ENCODE data around the gene KIAA1328.
"Not testable (repeated sequence)": the region's sequence is repeated elsewhere in the genome, so short reads cannot be mapped to it uniquely, and the experiment has no call there.

Gene KIAA1328

DNA sequence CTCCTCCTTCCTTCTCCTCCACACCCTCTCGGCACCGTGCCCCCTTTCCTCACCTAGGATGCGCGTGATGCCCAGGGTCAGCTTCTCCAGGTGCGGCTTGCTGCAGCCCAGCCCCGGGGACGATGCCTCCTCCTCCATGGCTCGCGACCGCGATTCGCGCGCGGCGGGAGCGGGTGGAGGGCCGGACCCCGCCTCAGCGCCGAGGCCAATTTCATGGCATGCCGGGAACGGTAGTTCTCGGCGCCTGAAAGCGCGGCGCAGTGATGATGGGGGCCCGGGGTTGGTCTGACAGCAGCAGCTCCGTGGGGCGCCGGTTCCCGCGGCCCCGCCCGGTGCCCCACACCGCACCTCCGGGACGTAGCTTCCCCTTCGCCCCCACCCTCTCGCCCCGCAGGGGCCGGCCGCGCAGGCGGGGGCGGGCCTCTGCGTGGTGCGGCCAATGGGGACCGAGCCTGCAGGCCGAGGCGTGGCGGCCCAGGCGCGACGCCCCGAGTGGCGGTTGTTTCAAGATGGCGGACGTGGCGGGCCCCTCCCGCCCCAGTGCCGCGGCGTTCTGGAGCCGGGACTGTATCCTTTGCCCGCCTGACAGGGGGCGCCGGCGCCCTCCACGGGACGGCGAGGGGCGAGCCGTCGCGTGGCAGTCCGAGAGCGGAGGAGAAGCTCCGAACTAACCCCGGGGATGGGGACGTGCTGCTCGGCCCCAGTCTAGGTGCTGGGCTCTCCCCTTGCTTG, at the start of gene KIAA1328, which contains the start of gene TPGS2:
Gene KIAA1328 (plus strand): TSS at position 498 of the 732 bp plus-strand sequence. CDS start 12 bp downstream, at position 510.
Gene TPGS2 (minus strand): TSS at position 373 of the 732 bp plus-strand sequence. CDS start 235 bp downstream, at position 138.
- FAIRE-seq: peak; percentile 83
- peak; percentile 81 for DNase-seq (ENCODE audit: insufficient read length, low spot score)

DNA sequence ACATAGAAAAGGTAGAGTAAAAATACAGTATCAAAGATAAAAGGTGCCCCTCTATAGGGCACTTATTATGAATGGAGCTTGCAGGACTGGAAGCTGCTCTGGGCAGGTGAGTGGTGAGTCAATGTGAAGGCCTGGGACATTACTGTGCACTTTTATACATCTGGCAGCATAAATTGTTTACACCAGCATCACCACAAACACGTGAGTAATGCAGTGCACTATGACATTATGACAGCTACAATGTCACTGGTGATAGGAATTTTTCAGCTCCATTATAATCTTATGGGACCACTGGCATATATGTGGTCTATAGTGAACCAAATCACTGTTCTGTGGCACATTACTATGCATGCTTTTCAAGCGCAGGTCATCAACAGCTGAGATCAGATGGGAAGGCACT, 48.2 kb upstream of the KIAA1328 start:
- FAIRE-seq (no peak), DNase-seq (ENCODE audit: insufficient read length, low spot score) (no peak)

DNA sequence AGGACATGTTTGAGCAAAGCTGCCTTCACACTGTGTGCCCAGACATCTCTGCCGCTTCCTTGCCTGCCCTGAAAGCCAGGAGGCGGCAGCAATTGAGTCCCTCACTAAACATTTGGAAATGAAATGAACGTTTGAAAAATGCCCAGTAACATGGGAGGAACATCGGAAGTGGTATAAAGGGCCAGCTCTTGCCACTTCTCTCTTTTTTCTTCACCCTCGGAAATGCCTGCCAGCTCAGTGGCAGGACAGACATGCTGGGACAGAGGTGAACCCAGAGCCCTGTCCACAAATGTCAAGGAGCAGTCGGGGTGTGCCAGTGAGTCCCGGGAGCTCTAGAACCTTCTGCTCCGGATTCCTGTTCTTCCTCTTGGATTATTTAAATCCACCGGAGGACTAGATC, 46.2 kb upstream of the KIAA1328 start:
- DNase-seq (ENCODE audit: insufficient read length, low spot score) (no peak), FAIRE-seq (no peak)

DNA sequence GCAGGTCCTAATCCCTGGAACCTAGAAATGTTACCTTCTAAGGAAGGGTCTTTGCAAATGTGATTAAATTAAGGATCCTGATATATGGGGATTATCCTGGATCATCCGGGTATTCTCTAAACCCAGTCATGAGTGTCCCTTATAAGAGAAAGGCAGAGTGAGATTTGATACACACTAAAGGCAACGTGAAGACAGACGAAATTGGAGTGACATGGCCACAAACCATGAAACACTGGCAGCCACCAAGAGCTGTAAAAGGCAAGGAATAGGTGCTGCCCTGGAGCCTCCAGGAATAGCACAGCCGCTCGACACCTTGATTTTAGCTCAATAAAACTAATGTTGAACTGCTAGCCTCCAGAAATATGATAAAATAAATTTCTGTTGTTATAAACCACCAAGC, 45.1 kb upstream of the KIAA1328 start:
- no peak for FAIRE-seq
- DNase-seq (ENCODE audit: insufficient read length, low spot score): no peak

DNA sequence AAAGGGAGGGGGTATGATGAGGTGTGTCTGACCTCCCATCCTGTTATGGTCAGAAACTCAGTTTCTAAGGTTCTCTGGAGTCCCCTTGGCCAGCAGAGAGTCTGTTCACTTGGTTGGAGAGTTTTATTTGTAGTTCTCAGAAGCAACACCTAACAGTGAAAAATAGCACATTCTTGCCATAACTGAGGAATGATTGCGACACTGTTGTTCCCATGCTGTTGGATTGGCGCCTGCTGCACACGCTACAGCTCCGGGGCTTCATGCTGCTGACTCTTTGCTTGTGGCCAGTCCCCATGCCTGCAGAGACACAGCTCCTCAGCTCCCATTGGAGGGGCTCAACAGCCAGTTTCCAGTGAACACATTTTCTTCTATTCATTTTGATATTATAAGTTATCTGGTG, 42.2 kb upstream of the KIAA1328 start:
- FAIRE-seq (no peak), DNase-seq (ENCODE audit: insufficient read length, low spot score) (no peak)

DNA sequence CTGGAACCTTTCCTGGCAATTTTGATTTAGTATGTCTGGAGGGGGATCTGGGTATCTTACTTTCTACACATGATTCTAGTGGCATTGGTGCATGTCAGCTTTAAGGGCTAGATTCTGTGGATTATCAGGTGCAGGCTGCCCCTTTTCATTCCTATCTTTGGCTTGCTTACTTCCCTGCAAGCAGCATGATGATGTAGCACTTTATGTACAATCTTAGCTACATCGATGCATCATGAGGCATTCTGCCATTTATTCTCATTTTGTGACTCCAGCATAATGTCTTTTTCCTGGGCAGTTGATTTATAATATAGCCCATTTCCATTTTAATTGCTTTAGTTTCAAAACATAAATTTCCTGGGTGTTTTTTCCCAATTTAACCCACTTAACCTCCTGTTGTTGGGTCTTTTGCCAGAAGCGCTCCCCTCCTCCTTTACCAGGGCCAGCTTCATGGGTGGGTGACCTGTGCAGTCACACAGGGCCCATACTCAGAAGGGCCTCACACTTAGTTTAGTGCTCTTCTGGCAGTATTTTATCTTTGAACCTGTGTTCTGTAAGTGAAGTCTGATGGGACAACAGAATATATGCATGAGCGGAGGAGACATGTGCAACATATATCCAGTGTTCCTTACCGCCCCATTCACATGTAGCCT, 36.2 kb upstream of the KIAA1328 start:
- no peak for DNase-seq (ENCODE audit: insufficient read length, low spot score)
- FAIRE-seq: no peak

DNA sequence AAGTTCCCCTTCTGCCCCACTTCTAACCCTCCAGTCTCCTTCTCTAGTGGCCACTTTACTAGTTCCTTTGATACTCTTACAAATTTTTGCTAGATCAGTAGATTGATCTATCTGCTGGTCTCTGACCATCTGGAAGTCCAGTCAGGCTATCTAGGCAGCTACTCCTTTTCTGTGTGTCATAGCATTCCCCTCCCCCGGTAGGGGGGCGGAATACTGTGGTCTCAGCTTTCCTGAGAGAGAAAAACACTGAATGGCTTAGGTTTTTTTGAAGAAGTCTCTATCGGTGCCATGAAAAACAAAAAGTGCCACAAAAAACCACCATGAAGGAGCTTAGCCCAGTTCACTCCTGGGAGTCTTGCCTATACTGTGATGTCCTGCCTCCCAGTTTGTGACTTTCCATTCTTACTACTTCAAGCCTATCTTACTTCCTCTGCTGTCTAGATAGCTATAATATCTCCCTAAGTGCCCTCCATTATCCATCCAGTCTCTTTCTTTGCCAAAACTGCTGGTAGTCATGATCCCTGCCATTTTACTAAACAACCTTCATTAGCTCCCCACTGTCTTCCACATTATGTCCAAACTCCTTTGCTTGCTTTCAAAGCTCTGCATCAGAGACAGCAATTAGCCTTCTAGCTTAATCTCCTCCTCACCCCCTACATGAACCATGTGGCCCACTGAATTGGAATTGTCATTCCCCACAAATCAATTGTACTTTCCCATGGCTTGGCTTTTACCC, 30.0 kb upstream of the KIAA1328 start:
- FAIRE-seq: no peak
- DNase-seq (ENCODE audit: insufficient read length, low spot score): no peak

DNA sequence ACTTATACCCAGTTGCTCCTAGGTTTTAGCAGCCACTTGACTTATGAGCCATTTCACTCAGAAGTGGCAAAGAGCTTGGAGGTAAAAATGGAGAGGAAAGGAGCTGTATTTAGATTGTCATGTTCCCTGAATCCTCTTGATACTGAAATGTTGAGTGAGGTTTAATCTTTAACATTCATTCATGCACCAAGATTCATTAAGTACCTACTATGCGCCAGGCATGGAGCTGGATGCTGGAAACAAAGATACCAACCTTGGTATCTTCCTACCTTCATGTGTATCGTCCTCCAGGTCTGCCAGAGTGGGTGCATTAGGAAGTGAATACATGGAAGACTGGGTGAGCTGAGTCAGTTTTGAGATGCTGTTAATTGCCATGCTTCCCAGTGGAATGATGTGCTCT, 23.8 kb upstream of the KIAA1328 start:
- DNase-seq (ENCODE audit: insufficient read length, low spot score): no peak
- FAIRE-seq: no peak

DNA sequence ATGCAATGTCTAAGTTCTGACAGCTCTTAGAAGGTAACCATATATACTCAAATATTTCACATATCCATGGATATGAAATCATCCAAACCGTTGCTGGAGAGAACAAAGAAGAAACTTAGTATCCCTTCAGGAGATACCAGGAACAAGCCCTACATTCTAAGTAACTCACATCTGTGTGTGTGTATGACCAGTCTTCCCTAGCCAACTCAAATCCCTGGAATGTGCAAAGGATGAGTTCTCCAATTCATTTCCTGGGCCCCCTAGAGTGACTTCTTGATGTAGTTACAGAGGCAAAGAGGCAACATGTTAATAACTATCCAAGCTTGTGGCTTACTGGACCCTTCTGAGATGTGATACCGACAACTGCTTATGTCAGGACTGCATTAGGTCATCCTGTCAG, 20.2 kb upstream of the KIAA1328 start:
- FAIRE-seq: no peak
- no peak for DNase-seq (ENCODE audit: insufficient read length, low spot score)

DNA sequence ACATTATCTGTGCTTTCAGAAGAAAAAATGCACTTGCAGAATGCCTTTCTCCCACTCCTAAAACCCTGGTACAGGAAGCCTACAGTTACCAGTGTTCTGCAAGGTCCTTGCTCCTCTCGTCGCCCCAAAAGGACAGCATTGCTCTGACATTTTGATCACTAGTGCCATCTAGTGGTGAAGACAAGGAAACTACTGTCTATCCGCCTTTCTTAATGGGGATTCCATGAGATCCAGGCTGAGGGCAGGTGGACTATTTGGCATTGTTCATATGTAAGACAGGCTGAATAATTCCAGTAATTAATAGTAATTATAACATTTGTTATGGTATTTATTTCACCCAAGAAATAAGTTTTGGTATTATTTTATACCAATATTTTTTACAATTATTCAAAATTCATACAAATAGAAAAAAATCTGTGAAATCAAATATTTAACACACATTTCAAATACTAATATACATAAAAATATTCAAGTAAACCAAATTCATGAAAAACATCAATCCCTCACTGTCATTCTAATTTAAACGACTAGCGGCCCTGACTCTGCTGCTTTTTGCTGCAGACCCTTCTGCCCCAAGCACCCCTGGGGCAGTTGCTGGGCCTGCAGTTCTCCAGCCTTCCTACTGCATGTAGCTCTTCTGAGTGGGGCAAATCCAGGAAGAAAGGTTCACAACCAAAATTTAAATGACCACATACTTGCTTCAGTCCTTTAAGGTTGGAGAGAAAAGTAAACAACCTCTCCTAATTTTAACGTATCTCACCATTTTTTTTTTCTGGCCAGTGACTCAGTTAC, 19.1 kb upstream of the KIAA1328 start:
- peak; percentile 57 for DNase-seq (ENCODE audit: insufficient read length, low spot score)

DNA sequence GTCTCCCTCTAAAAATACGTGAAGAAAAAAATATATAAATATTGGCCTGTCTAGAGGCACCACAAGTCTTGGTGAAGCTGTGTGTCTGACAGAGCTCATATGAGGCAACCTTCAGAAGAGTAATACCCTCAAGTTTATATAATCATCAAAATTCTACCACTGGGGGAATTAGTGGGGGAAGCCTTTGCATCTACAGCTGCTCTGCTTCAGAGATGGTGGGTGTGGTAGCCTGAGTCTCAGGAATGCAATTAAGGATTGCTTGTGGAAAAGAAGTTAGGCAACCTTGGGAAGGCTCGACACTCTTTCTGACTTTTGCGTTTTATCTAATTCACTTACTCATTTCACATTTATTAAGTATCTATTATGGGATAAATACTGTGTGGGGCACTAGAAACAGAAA, 17.5 kb upstream of the KIAA1328 start:
- FAIRE-seq (no peak), DNase-seq (ENCODE audit: insufficient read length, low spot score) (no peak)

More for the DNA sequence above, 19.1 kb upstream of the KIAA1328 start:
- FAIRE-seq: peak; percentile 70

DNA sequence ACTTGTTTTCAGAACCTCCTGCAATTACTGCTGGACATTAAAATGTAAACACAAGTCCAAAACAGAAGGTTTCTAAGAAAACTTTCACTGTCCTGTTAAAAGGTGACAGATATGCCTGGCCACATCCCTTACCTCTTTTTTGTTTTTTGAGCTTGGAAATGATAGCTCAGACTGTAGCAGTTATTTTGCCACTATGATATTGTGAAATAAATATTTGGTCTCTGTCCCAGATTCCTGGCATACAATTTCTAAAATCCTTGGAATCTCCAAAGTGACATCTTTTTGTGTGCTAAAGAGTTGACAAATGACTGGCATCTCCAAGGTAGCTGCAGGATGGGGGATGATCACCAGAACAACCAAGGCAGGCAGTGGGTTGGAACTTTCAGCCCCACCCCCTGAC, 17.0 kb upstream of the KIAA1328 start:
- DNase-seq (ENCODE audit: insufficient read length, low spot score) (no peak), FAIRE-seq (no peak)

DNA sequence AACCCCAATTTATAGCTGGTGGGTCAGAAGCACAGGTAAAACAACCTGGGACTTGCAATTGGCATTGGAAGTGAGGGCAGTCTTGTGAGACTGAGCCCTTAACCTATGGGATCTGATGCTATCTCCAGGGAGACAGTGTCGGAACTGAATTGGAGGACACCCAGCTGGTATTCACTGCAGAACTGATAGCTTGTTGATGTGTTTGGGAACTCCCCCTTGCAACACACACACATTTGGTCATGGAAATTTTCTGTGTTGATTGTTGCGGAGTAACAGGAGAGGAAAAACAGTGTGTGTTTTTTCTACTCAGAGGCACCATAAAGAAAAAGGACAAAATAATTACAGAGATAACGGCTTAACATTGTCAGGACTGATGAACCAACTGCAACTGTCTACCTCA, 16.2 kb upstream of the KIAA1328 start:
- FAIRE-seq (no peak), DNase-seq (ENCODE audit: insufficient read length, low spot score) (no peak)

DNA sequence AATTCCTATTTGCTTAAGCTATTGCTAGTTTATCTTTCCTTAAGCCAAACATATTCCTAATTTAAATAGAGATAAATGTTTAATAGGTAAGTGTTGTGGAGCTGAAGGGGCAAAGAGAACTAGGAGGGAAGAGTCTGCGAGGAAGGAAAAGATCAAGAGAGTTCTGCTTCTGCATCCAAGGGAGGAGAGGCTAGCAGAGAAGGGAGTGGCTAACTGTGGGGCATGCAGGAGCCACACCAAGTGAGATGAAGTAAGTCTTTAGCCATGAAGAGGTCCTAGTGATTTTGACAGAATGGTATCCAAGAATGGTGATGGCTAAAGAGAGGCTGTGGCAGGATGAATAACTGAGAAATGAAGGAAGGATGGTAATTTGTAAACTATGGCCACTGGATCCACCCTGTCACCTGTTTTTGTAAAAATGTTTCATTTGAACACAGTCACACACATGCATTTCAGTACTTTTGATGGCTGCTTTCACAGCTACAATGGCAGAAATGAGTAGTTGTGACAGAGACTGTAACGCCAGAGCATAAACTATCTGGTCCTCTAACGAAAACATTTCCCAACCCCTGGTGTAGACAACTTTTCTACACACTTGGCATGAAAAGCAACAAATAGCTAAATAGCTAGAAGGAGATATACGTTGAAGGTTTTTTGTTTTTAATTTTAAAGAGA, 15.7 kb upstream of the KIAA1328 start:
- FAIRE-seq (no peak), DNase-seq (ENCODE audit: insufficient read length, low spot score) (no peak)

DNA sequence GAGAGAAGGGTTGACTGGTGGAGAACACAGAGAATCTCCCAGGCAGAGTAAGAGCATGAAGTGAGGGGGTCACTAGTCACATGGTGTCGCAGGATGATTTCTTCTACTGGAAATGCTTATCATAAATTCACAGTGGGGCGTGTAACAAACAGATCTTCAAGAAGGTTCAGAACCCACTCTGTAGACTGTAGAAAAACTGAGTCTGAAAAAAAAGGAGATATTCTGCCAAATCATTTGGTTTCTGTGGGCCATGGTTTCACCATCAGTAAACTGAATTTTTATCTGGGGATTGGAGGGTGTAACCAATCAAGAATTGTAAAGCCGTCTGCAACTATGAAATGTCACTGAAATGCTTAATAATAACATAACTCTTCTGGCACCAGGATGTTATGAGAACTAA, 15.1 kb upstream of the KIAA1328 start:
- FAIRE-seq (no peak), DNase-seq (ENCODE audit: insufficient read length, low spot score) (no peak)

DNA sequence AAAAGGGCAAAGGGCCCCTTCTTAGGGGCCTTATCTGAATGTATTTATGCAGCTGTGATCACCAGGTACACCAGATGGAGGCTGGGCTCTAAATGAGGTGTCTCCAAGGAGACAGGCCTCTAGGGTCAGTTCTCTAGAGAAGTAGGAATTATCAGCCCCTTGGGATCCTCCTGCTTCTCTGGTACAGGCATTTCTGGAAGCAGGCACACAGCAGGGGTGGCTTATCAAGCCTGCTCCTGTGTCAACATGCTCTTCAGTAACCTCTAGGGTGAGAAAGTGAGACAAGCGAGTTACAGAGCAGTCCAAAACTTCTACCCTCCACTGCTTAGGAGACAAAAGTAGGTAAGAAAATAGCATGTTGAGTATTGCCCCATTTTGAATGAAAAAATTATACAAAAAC, 13.9 kb upstream of the KIAA1328 start:
- DNase-seq (ENCODE audit: insufficient read length, low spot score) (no peak), FAIRE-seq (no peak)

DNA sequence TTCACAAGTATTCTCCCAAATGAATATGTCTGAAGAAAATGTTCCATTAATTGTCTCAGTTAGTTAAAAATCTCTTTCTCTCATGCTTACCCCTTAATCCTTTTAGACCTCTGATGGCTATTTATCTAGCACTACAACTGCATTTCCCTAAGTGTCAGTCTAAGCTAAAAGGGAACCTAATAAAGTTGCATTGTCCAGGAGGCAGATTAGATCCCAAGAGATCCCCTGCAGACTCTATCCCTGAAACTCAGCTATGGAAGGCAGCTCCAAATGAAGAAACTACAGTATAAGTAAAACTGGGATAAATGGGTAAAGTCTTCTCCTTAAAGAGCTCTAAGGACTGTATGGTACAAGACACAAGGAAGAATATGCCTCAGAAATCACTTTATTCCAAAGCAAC, 12.8 kb upstream of the KIAA1328 start:
- not testable (repeated sequence) for FAIRE-seq; DNase-seq (ENCODE audit: insufficient read length, low spot score)

DNA sequence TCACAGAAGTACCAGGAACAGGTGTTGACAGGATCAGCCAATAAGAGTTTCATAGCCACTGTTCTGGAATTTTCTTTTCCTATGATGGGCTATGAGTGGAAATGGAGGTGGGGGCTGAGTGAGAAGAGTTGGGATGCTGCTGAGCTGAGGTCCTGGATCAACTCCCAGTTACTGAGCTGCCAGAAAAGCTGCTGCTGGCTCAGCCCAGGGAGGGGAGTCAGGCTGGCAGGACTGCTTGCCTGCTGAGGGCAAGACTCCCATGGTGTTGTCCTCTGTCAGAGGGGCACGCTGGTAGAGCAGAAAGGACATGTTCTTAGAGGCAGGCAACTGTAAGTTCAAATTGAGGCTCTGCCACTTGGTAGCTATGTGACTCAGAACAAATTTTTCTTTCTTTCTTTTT, 11.9 kb upstream of the KIAA1328 start:
- no peak for DNase-seq (ENCODE audit: insufficient read length, low spot score)

DNA sequence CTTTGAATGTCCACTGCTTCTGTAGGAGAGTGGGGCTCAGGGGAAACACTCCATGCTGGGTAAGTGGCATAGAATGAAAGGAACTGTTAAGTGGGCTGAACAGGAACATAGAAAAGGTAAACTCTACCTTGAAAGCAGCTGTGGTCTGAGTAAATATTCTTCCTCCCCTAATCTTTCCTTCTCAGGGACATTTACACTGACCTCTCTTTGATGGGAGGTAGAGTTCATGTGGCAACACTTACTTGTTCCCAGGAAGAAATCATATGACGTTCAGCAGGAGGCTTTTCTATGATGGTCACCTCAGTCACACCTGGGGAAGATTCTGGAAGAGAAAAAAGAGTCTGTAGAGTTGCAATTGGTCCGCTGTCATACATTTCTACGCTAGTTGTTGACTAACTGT, 10.3 kb upstream of the KIAA1328 start:
- no peak for DNase-seq (ENCODE audit: insufficient read length, low spot score)
- no peak for FAIRE-seq

More for the DNA sequence above, 11.9 kb upstream of the KIAA1328 start:
- FAIRE-seq: no peak

DNA sequence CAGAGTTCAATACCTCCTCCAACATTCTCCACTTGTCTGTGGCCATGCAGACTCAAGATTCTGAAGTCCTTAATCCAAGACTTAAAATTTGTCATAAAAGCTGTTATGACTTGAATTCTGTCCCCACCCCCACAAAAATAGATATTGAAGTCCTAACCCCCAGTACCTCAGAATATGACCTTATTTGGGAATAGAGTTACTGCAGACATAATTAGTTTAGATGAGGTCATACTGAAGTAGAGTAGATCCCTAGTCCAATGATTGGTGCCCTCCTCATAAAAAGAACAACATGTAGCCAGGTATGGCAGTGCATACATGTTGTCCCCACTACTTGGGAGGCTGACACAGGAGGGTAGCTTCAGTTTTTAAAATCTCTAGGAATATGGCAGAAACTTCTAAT, 9.3 kb upstream of the KIAA1328 start:
- DNase-seq (ENCODE audit: insufficient read length, low spot score) (no peak), FAIRE-seq (no peak)
